IMR-90 (cell line): ENCODE measurements around the gene TNK1.

ENCODE experiments used
- BHLHE40 ChIP-seq: fragments of 150-350 bp; IDR thresholded peaks from 2 replicates; pipeline ENCODE4 v1.6.1; 2016; ENCODE audit warnings: mild to moderate bottlenecking, low read depth, low read length
- CHD1 ChIP-seq: IDR thresholded peaks from 2 replicates; pipeline ENCODE4 v1.6.1; 2012; ENCODE audit warnings: low read depth, low read length, improper control_type of control experiment
- MAFK ChIP-seq: IDR thresholded peaks from 2 replicates; pipeline ENCODE4 v1.6.1; 2012; ENCODE audit warnings: low read depth, low read length, improper control_type of control experiment
- MAZ ChIP-seq: IDR thresholded peaks from 2 replicates; pipeline ENCODE4 v1.6.1; 2012; ENCODE audit warnings: low read depth, mild to moderate bottlenecking, low read length, improper control_type of control experiment, moderate library complexity, borderline replicate concordance
- MXI1 ChIP-seq: IDR thresholded peaks from 2 replicates; pipeline ENCODE4 v1.6.1; 2012; ENCODE audit warnings: low read depth, mild to moderate bottlenecking, low read length, moderate library complexity, borderline replicate concordance
- POLR2A ChIP-seq: IDR thresholded peaks from 2 replicates; pipeline ENCODE4 v1.6.1; 2012; ENCODE audit warnings: mild to moderate bottlenecking, low read depth, low read length
- RAD21 ChIP-seq: IDR thresholded peaks from 2 replicates; pipeline ENCODE4 v1.6.1; 2012; ENCODE audit warnings: low read length, improper control_type of control experiment
- RCOR1 ChIP-seq: IDR thresholded peaks from 2 replicates; pipeline ENCODE4 v1.6.1; 2012; ENCODE audit warnings: mild to moderate bottlenecking, low read length, improper control_type of control experiment; ENCODE audit not compliant: insufficient replicate concordance
- RFX5 ChIP-seq: IDR thresholded peaks from 2 replicates; pipeline ENCODE4 v1.8.0; 2012; ENCODE audit warnings: low read depth, mild to moderate bottlenecking, low read length, moderate library complexity
- SMC3 ChIP-seq: fragments of 150-350 bp; IDR thresholded peaks from 2 replicates; pipeline ENCODE4 v1.6.1; 2016; ENCODE audit warnings: low read depth, mild to moderate bottlenecking, antibody characterized with exemption, low read length, moderate library complexity
- TF ChIP-seq, protein P1 (sequence below): conservative IDR thresholded peaks from 2 replicates; pipeline ENCODE4 v1.5.1; 2012; ENCODE audit warnings: mild to moderate bottlenecking, low read depth, low read length, improper control_type of control experiment
- TF ChIP-seq, protein P2 (sequence below): fragments of 150-350 bp; IDR thresholded peaks from 2 replicates; pipeline ENCODE4 v1.6.1; 2017; ENCODE audit warnings: mild to moderate bottlenecking, antibody characterized with exemption, low read length, low read depth

DNA sequence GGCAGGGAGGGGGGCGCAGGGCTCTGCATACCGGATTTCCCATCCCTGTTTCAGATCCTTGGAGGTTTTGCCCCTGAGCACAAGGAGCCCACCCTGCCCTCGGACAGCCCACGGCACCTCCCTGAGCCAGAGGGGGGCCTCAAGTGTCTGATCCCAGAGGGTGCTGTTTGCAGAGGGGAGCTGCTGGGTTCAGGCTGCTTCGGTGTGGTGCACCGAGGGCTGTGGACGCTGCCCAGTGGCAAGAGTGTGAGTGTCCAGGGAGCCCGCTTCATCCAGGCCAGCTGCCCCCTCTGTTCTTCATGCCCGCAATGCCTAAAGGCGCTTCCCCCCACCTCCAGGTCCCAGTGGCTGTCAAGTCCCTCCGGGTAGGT is 2.5 kb downstream of the TNK1 start:
- TF ChIP-seq, protein P1, sequence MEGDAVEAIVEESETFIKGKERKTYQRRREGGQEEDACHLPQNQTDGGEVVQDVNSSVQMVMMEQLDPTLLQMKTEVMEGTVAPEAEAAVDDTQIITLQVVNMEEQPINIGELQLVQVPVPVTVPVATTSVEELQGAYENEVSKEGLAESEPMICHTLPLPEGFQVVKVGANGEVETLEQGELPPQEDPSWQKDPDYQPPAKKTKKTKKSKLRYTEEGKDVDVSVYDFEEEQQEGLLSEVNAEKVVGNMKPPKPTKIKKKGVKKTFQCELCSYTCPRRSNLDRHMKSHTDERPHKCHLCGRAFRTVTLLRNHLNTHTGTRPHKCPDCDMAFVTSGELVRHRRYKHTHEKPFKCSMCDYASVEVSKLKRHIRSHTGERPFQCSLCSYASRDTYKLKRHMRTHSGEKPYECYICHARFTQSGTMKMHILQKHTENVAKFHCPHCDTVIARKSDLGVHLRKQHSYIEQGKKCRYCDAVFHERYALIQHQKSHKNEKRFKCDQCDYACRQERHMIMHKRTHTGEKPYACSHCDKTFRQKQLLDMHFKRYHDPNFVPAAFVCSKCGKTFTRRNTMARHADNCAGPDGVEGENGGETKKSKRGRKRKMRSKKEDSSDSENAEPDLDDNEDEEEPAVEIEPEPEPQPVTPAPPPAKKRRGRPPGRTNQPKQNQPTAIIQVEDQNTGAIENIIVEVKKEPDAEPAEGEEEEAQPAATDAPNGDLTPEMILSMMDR = no peak
- no peak for TF ChIP-seq POLR2A
- TF ChIP-seq RAD21 = no peak
- TF ChIP-seq MAFK = no peak
- TF ChIP-seq CHD1 = no peak
- TF ChIP-seq, protein P2, sequence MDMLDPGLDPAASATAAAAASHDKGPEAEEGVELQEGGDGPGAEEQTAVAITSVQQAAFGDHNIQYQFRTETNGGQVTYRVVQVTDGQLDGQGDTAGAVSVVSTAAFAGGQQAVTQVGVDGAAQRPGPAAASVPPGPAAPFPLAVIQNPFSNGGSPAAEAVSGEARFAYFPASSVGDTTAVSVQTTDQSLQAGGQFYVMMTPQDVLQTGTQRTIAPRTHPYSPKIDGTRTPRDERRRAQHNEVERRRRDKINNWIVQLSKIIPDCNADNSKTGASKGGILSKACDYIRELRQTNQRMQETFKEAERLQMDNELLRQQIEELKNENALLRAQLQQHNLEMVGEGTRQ = no peak
- no peak for TF ChIP-seq MXI1
- TF ChIP-seq RCOR1 = no peak
- no peak for TF ChIP-seq SMC3
- TF ChIP-seq RFX5 = no peak
- no peak for TF ChIP-seq BHLHE40
- no peak for TF ChIP-seq MAZ
